ENCODE measurements around the gene FGF6.
"Not testable (repeated sequence)": the region's sequence is repeated elsewhere in the genome, so short reads cannot be mapped to it uniquely, and the experiment has no call there.

FGF6 gene

DNA sequence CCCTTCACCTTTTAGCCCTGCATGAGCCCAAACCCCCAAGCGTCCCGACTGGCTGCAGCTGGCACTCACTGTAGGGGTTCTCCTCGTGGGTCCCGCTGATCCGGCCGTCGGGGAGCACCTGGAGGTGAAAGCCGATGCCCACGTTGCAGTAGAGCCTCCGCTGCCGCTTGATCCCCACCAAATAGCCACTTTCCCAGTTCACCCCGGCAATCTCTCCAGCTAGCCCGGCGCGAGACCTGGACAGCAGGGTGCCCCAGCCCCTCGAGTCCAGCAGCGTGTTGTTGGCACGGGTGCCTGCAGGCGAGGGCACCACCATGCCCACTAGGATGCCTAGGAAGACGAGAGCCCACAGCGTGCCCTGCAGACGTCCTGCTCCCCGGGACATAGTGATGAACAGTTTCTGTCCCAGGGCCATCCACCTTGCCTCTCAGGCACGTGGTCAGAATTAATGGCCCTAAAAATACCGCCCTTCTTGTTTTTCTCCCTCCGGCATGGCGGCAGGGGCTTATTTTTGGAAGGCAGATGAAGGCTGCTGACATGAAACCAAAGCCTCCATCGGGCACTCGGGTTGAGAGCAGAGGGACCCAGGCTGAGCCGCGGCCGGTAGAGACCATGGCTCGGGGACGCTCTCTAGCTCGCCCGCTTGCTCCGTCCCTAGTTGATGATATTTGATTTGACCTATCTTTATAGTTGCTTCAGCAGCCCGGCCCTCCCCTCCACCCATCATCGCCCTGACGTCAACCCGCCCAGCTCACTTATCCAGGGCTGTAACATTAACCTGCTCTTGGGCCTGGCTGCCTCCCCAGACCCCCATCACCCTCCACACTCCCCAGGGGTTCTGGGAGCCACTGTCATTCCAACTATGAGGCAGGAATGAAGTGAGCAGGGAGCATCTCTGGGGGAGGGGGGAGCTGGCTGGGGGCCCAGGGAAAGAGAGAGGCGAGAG lies at the start of gene FGF6:
TSS of gene FGF6 (minus strand) at position 660 of the 946 bp plus-strand sequence. CDS start at position 415, 245 bp downstream.
- DNase-seq = no peak

GRCh38 chr12:4490973-4491372 lies 45.4 kb upstream of the FGF6 start:
- DNase-seq = no peak

GRCh38 chr12:4489556-4489955 lies 43.9 kb upstream of the FGF6 start:
- DNase-seq = no peak

DNA sequence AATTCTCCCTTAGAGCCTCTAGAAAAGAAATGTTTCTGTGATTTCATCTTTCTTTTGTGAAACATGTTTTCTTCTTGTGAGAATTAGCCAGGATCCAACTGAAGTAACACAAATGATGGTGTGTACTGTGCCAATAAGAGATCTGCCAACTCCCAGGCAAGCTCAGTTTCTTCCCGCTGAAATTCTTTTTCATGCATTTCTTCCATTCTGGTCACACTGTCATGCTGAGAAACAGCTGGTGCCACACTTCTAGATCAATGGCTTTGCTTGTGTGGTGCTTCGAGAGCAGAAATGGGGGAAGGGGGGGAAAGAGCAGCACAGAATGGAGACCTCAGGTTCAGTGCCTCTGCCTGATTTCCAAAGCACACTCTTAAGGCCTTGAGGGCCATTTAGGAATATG lies 41.4 kb upstream of the FGF6 start:
- DNase-seq = no peak

GRCh38 chr12:4486049-4486699 lies 40.6 kb upstream of the FGF6 start:
- DNase-seq = no peak

DNA sequence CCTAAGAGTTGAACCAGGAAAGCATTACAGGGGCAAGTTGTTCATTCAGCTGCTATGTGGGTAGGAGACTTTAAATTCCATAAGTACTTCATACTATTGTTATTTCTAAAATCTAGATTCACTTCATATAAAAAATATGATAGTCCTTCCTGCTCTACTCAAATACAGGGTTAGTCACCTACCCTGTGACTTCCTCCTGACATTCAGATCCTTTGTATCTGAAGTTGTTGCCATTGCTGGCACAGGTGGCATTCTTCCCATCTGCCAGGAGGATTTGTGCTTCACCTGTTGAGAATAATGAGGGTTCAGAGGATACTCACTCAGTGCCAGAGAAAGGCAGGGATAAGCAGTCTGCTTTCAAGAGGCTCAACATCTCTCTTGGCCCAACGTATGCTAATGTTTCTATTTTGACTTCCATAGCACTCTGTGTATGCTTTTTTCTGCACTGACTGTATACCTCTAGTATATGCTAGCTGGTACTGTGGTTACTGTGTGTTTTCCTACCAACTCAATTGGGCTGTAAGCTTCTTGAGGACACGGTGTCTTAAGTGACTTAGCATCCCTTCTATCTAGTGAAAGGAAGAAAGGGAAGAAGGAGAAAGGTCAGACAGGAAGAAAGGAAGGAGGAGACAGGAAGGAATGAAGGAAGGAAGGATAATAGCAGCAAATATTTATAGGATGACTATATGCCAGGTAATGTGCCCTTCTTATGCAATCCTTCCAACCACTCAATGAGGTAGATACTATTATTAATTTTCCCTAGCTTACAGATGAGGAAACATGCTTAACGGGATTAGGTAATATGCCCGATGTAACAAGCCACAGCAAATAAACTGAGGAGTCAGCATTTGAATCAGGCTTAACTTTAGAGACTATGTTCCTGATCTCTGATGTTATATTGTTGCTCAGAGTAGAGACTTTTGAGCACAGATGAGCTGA lies 38.5 kb upstream of the FGF6 start:
- DNase-seq = no peak

DNA sequence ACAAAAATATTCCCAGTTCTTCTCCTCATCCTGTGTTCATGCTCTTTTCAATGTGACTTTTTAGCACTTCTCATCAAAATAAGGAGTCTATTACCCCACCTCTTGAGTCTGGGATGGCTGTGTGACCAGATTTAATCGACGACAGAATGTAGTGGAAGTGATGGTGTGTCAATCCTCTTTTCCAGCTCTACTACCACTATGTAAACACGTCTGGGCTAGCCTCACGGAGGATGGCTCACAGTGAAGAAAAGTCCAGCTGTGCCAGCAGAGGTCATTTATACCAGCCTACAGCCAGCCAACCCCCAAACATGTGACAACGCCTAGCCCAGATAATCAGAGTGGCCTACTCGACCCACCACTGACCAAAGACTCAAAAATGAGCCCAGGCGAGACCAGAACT lies 37.3 kb upstream of the FGF6 start:
- DNase-seq = no peak

DNA sequence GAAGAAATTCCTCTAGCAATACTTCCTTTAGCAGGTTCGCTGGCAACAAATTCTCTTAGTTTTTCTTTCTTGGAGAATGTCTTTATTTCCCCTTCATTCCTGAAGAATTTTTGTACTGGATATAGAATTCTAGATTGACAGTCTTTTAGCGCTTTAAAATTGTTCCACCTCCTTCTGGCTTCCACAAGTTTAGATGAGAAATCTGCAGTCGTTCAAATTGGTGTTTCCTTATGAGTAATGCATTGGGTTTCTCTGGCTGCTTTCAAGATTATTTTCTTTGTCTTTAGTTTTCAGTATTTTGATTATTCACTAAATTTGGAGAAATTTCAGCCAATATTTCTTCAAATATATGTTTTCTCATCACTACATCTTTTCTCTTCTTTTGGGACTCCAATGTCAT lies 33.3 kb upstream of the FGF6 start:
- no peak for DNase-seq

DNA sequence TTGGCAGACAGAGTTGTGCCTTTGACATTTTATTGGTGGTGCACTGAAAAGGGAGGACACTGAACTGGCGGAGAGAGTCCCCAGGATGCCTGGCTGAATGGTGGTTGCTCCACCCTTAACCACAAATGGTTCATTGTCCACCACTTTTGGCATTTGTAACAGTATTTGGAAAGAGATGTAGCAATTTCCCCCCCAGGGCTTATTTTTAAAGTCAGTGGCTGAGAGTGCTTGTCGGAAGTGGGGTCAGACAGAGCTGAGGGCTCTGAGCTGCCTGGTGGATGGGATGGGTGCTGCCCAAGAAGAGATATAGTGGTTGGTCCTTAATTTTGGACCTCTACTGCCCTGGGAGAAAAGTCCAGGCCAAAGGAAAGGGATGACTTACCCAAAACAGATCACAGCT lies 31.5 kb upstream of the FGF6 start:
- DNase-seq = no peak

DNA sequence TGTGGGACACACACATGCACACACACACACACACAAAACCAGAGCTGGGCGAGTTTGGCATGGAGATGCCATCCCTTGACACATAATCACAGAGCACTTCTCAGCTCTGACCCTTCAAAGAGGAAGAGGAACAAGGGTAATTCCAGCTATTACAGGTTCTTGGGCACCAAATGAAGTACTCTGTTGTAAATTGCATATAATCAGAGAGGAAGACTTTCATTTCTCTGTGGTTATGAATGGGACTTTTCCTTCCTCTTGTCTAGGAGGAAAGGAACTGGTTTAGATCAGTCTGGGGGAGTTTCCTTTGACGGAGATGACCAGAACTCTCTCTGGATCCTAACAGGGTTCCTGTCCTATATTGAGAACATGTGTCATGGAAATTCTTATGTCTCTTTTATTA lies 26.4 kb upstream of the FGF6 start:
- no peak for DNase-seq

GRCh38 chr12:4471256-4471655 lies 25.6 kb upstream of the FGF6 start:
- DNase-seq = no peak

GRCh38 chr12:4468994-4469393 lies 23.4 kb upstream of the FGF6 start:
- DNase-seq = no peak

- DNase-seq = no peak
Measured at GRCh38 chr12:4460761-4461160, 15.1 kb upstream of the FGF6 start.

GRCh38 chr12:4455849-4456248 lies 10.2 kb upstream of the FGF6 start:
- DNase-seq = not testable (repeated sequence)

DNA sequence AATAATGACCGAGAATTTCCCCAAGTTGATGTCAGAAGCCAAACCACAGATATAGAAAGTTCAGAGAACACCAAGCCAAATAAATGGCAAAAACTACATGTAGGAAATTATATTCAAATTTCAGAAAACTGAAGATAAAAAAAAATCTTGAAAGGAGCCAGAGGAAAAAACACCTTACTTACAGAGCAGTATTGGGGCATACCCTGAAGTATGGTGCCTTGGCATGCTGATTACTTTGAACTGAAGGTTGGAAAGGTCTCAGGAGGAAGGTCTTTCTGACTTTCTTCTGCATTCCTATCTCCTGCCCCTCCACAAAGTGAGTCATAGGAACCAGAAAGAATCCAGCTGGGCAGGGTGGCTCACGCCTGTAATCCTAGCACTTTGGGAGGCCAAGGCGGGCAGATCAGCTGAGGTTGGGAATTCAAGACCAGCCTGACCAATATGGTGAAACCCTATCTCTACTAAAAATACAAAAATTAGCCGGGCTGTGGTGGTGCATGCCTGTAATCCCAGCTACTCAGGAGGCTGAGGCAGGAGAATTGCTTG lies 8.8 kb upstream of the FGF6 start:
- DNase-seq = no peak

- no peak for DNase-seq
Measured at GRCh38 chr12:4451694-4452093, 6.1 kb upstream of the FGF6 start.

DNA sequence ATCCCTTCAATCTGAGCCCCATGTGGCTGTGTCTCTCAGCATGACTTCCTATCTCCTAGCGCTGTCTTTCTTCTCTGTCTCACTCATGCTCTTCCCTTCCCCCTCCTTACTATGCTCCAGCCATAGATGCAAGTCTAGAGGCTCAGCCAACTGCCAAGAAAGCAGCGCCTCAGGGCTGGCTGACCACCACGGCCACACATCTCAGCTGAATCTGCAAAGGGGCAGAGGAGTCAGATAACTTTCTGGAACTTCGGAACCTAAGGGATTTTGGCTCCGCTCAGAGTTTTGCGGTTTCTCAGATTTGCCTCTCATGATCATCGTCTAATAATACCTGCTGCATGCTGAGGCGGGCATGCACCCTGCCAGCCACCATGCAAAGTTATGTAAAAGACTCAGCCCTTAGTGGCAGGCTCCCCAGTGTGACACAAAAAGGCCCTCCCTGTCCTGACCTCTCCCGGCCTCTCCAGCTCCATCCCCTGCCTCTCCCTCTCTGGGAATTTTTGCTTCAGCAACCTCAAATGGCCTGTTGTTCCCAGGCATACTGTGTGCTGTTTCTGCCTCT lies 5.0 kb upstream of the FGF6 start:
- DNase-seq = no peak

DNA sequence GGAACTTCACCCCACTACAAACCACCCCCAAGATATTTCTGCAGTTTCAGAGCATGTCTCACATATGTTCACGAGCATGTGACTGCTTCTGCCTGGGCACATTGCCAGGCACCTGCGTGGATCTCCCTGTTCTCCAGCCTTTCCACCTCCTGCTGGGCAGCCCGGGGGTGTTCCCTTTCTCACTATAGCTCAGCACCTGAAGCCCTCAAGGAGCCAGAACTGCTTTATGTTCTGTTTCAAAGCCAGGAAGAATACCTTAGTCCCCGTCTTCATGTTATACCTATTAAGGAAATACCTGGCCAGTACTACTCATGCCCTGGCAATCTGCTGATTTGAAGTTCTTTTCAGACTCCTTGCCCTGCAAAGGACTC lies 4.2 kb upstream of the FGF6 start:
- no peak for DNase-seq

- DNase-seq = no peak
Measured at GRCh38 chr12:4448943-4449850, 3.6 kb upstream of the FGF6 start.

DNA sequence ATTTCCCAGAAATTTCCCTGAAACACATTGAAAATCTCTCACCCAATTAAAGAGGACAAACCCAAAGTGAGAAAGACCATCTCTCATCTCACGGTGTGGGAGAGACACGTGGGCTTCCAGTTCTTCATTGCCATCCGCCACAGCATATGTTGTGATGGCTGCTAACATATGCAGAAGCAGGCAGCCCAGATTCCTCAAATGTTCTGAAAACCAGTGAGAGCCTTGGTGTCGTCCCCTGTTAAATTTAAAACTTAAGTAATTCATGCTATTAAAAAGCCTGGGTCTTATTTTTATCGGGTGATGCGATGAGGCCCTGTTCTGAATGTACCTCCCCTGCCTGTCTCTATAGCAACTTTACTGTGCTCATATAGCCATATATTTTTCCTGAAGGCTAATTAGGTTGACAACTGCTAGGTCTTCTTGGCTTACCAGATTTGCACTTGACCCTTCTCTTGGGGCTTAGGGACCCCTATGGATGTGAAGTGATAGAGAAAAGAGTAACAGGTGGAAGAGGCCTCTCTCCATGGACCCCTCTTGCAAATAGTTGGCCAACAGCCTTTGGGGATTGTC lies 2.8 kb upstream of the FGF6 start:
- DNase-seq = no peak

DNA sequence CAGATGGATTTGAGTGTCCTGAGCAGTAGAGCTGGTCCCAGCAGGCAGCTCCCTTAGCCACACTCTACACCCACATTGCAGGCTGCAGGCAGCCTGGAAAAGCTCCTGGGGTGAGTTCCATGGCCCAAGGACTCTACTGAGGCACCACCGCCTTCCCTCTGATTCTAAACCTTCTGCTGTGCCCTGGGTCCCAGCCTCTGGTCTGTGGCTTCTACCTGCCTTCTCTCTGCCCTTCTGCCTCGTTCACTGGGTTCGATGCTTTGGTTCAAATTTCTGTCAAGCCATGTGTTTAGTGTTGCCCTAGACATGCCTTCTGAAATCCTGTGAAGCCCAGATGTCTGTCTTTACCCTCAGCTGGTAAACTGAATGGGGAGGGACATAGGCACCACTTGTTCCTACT lies 1.5 kb upstream of the FGF6 start:
- DNase-seq = no peak
